ENCODE data around the gene PDE5A. TPM values are rescaled to one million over a fixed set of nuclear protein-coding genes. Genes with fewer than 3 reads are reported as not detected.

The PDE5A gene
- total RNA-seq, 4 donors from 2014 or later = 15.7 to 36.7 (median 28.3) TPM

DNA sequence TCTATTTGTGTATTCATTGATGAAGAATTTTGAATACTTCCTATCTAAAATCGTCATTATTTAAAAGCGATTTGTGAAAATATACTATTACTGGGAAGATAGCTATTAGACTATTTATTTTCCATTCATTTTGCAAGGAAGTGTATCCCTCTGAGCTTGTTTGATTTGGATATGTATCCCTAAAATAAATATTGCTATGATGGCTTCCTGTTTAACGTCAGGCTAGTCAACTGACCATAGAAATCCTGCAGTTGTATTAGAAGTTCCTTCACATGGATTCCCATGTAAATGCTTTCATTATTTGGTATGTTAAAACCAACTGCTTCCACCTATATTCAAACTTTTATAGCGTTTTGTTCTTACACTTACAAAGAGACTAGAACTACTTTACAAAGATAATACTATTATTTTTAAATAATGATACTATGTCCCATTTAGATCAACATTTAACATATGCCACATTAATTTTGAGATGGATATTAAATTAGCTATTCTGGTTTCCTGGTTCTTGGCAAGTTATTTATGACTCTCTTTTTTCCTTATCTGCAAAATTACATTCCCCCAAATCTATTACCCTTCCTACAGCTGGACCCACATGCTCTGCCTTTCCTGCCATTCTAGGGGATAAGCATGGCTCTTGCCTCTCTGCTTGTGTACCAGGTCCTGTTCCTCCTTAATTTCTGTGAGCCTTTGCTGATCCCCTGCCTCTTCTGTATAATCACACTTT is 26.7 kb upstream of the PDE5A start:
- no peak overlapping the region for H3K27ac ChIP-seq
- 44 to 57% methylated on average over 4 of the region's 4 CpGs for WGBS, 2 donors
- no peak for DNase-seq (ENCODE audit: low spot score in 2 of 2)

DNA sequence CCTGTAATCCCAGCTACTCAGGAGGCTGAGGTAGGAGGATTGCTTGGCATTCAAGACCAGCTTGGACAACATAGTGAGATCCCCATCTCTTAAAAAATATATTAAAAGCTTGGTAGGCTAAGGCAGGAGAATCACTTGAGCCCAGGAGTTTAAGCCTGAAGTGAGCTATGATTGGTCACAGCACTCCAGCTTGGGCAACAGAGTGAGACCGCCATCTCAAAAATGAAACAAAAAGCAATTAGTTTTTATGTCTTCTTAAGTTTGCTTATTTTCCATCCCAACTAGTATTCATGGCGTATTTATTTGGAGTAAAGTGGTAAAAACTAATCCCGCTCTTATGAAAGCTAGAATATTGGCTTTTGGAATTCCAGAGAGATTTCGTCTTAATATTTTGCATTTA is 25.4 kb upstream of the PDE5A start:
- no peak overlapping the region for H3K4me3 ChIP-seq
- TF ChIP-seq POLR2A (IDR thresholded peaks at IDR 0.05) (no peak), EP300 (IDR thresholded peaks at IDR 0.05) (no peak)
- TF ChIP-seq, protein P1, sequence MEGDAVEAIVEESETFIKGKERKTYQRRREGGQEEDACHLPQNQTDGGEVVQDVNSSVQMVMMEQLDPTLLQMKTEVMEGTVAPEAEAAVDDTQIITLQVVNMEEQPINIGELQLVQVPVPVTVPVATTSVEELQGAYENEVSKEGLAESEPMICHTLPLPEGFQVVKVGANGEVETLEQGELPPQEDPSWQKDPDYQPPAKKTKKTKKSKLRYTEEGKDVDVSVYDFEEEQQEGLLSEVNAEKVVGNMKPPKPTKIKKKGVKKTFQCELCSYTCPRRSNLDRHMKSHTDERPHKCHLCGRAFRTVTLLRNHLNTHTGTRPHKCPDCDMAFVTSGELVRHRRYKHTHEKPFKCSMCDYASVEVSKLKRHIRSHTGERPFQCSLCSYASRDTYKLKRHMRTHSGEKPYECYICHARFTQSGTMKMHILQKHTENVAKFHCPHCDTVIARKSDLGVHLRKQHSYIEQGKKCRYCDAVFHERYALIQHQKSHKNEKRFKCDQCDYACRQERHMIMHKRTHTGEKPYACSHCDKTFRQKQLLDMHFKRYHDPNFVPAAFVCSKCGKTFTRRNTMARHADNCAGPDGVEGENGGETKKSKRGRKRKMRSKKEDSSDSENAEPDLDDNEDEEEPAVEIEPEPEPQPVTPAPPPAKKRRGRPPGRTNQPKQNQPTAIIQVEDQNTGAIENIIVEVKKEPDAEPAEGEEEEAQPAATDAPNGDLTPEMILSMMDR (IDR thresholded peaks at IDR 0.05) = no peak
- H3K27me3 ChIP-seq = no peaks in the 10 kb centered on the region
- H3K27ac ChIP-seq = no peak overlapping the region
- H3K36me3 ChIP-seq = no peaks in the 10 kb centered on the region
- H3K9me3 ChIP-seq = no peaks in the 10 kb centered on the region
- 96 to 97% methylated on average over 4 of the region's 4 CpGs for WGBS, 2 donors
- no peak for DNase-seq (ENCODE audit: low spot score in 2 of 2)
- H3K4me1 ChIP-seq = no peaks in the 10 kb centered on the region

More for the DNA sequence above, 26.7 kb upstream of the PDE5A start:
- no peaks in the 10 kb centered on the region for H3K4me1 ChIP-seq
- no peaks in the 10 kb centered on the region for H3K36me3 ChIP-seq
- H3K9me3 ChIP-seq = no peaks in the 10 kb centered on the region
- TF ChIP-seq POLR2A (IDR thresholded peaks at IDR 0.05) (no peak), EP300 (IDR thresholded peaks at IDR 0.05) (no peak)
- TF ChIP-seq, protein P1 (IDR thresholded peaks at IDR 0.05) = no peak
- H3K4me3 ChIP-seq = no peak overlapping the region
- H3K27me3 ChIP-seq = no peaks in the 10 kb centered on the region

DNA sequence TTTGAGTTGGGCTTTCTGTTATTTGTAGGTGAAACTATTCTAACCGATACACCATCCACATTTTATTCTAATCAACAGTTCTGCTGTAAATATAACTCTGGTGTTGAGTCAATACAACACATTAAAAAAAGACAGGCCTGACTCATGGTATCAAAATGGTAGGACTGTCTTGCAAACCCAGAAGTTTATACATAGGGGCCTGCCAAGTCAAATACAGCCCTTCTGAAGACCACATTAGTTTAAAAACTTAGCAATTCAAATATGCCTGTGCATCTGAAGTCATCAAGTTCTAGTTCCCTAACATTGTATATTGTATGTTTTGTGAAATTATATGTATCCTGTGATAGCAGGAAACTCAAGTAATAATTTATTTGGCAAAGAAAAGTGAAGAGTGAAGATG is 24.4 kb upstream of the PDE5A start:
- no peaks in the 10 kb centered on the region for H3K4me1 ChIP-seq
- H3K36me3 ChIP-seq = no peaks in the 10 kb centered on the region
- no peaks in the 10 kb centered on the region for H3K9me3 ChIP-seq
- TF ChIP-seq, protein P1 (IDR thresholded peaks at IDR 0.05) = no peak
- TF ChIP-seq POLR2A (IDR thresholded peaks at IDR 0.05) (no peak), EP300 (IDR thresholded peaks at IDR 0.05) (no peak)
- 83 to 90% methylated on average over 1 of the region's 1 CpG for WGBS, 2 donors
- no peak overlapping the region for H3K27ac ChIP-seq
- no peak for DNase-seq (ENCODE audit: low spot score in 2 of 2)
- no peak overlapping the region for H3K4me3 ChIP-seq
- no peaks in the 10 kb centered on the region for H3K27me3 ChIP-seq

DNA sequence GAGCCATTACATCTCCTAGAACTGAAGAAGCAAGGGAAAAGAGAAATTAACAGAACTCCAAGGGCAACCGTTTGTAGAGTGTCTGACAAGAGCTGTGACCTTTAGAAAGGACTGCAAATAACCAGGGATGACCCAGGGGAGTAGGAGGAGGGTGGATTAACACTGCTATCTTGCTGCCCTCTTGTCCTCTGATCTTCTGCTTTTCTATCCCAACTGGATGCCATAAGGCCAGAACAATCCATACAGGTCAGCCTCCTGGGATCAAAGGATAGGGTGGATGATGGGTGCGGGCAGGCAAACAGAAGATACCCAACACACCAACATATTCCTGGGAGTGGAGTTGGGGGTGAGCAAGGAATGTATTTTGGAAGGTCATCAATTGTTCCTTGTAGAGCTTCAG is 19.8 kb upstream of the PDE5A start:
- Histone ChIP-seq H3K9me3 (no peaks in the 10 kb centered on the region), H3K4me3 (no peak overlapping the region), H3K27ac (no peak overlapping the region), H3K36me3 (no peaks in the 10 kb centered on the region), H3K27me3 (no peaks in the 10 kb centered on the region), H3K4me1 (peaks cover 0 to 6% (median 0%) of the 10 kb centered on the region in 4 donors)
- TF ChIP-seq, protein P1 (IDR thresholded peaks at IDR 0.05) = no peak
- TF ChIP-seq EP300 (IDR thresholded peaks at IDR 0.05) (no peak), POLR2A (IDR thresholded peaks at IDR 0.05) (no peak)
- no peak for DNase-seq (ENCODE audit: low spot score in 2 of 2)
- 80 to 88% methylated on average over 2 of the region's 2 CpGs for WGBS, 2 donors

DNA sequence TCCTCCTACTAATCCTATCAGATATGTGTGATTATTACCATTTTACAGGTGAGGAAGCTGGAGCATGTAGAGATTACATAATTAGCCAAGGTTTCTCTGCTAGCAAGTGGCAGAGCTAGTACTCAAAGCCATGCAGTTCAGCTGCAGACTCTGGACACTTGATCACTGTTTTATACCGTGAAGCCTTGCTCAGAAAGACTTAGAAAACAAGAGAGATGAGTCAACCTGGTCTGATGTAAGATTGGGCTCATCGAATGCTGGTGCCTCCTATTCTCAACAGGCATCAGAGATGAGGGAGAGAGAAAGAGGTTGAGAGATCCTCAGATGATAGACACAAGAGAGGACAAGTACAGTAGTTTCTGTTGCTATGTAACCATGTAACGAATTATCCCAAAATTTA is 19.0 kb upstream of the PDE5A start:
- no peaks in the 10 kb centered on the region for H3K27me3 ChIP-seq
- TF ChIP-seq EP300 (IDR thresholded peaks at IDR 0.05) (no peak), POLR2A (IDR thresholded peaks at IDR 0.05) (no peak)
- TF ChIP-seq, protein P1 (IDR thresholded peaks at IDR 0.05) = no peak
- H3K4me3 ChIP-seq = no peak overlapping the region
- no peaks in the 10 kb centered on the region for H3K9me3 ChIP-seq
- no peak overlapping the region for H3K27ac ChIP-seq
- H3K36me3 ChIP-seq = no peaks in the 10 kb centered on the region
- no peak for DNase-seq (ENCODE audit: low spot score in 2 of 2)
- peaks cover 0 to 6% (median 0%) of the 10 kb centered on the region in 4 donors for H3K4me1 ChIP-seq
- WGBS, 2 donors = 82 to 87% methylated on average over 3 of the region's 3 CpGs

All from tibial nerve (tissue), 4 donors.